Ishikawa (cell line): Measurements from ENCODE around the gene ACOX3.

Experiments
- CREB1 ChIP-seq: IDR thresholded peaks from 2 replicates; pipeline ENCODE4 v1.6.1; 2012; ENCODE audit warnings: low read depth
- EP300 ChIP-seq: IDR thresholded peaks from 2 replicates; pipeline ENCODE4 v1.6.1; 2012; ENCODE audit warnings: borderline replicate concordance
- FOXM1 ChIP-seq: IDR thresholded peaks from 2 replicates; pipeline ENCODE4 v1.6.1; 2012; ENCODE audit warnings: low read depth, borderline replicate concordance
- MAX ChIP-seq: IDR thresholded peaks from 2 replicates; pipeline ENCODE4 v1.6.1; 2012
- REST ChIP-seq: IDR thresholded peaks from 2 replicates; pipeline ENCODE4 v1.6.1; 2012; ENCODE audit warnings: low read depth, mild to moderate bottlenecking
- TEAD4 ChIP-seq: IDR thresholded peaks from 2 replicates; pipeline ENCODE4 v1.6.1; 2012
- YY1 ChIP-seq: IDR thresholded peaks from 2 replicates; pipeline ENCODE4 v1.6.1; 2012; ENCODE audit warnings: low read depth
- ZBTB7A ChIP-seq: IDR thresholded peaks from 2 replicates; pipeline ENCODE4 v1.6.1; 2012; ENCODE audit warnings: low read depth

DNA sequence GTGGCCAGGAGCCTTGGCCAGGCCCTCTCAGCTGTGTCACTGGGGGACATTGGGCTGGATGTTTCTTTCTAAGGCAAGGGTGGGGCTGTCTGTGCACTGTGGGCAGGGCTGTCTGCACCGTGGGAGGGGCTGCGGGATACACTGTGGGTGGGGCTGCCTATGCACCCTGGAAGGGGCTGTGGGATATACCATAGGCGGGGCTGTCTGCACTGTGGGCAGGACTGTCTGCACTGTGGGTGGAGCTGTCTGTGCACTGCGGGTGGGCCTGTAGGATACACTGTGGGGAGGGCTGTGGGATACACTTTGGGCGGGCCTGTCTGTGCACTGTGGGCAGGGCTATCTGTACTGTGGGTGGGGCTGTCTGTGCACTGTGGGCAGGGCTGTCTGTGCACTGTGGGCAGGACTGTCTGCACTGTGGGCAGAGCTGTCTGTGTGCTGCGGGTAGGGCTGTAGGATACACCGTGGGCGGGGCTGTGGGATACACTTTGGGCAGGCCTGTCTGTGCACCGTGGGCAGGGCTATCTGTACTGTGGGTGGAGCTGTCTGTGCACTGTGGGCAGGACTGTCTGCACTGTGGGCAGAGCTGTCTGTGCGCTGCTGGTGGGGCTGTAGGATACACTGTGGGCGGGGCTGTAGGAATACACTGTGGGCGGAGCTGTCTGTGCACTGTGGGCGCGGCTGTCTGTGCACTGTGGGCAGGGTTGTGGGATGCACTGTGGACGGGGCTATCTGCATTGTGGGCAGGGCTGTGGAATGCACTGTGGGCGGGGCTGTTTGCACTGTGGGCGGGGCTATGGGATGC, 31.1 kb downstream of the ACOX3 start:
- TF ChIP-seq EP300 (no peak), CREB1 (no peak), TEAD4 (no peak), ZBTB7A (no peak), YY1 (no peak), MAX (no peak), FOXM1 (no peak), REST (no peak)
